ENCODE measurements around the gene ZCCHC14.

GRCh38 chr16:87526238-87526947, 33.6 kb upstream of the ZCCHC14 start:
- TF ChIP-seq POLR2A (IDR thresholded peaks at IDR 0.05) (no peak), CTCF (IDR thresholded peaks at IDR 0.05) (no peak), POLR2AphosphoS5 (IDR thresholded peaks at IDR 0.05) (no peak), EP300 (IDR thresholded peaks at IDR 0.05) (no peak)
